ENCODE data around the gene ANKRD9. TPM values are rescaled to one million over a fixed set of nuclear protein-coding genes. Genes with fewer than 3 reads are reported as not detected.

The ANKRD9 gene
- total and polyA plus RNA-seq, 2 donors (not counting 1 experiment from before 2014, with no cell fraction given), result 2.7 to 22.0 TPM

DNA sequence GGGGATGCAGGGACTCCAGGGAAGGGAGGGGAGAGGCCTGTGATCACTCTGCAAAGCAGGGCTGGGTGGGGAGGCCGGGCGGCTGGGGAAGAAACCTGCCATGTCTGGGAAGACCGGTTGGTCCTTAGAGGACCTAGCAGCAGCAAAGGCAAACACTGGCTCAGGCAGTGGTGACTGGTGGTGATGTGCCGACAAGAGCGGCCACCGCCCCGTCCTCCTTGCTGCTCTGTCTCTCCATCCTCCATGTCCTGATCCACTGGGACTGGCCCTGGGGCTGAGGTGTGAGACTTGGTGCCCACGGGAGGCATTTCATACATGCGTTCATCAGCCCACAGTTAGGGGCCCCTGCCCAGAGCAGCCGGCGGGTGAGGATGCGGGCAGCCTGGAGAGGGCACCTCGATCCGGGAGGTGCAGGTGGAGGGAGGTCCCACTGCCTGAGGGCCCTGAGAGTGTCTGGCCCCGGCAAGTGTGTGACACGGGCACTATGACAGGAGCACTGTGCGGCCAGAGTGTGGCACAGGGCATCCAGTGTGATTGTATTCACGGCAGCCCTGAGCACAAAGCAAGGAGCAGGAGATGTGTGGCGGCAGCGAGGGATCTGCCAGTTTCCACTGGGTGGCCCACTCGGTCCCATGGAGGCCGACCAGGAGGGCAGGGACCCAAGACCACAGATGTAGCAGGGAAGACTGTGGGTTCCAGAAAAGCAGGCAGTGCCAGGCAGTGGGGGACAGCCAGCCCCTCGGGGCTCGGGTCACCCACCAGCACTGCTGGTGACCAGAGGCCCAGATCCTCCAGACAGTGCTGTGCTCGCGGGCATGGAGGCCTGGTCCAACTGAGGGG, 13.9 kb downstream of the ANKRD9 start:
- H3K36me3 ChIP-seq (ENCODE audit: control insufficient read depth, insufficient read depth, low read length), result peaks cover 8% of the 10 kb centered on the region
- H3K27me3 ChIP-seq (ENCODE audit: control insufficient read depth, insufficient read depth, low read length), result no peaks in the 10 kb centered on the region
- no peaks in the 10 kb centered on the region for H3K9me3 ChIP-seq (ENCODE audit: control insufficient read depth, insufficient read depth, low read depth, low read length)
- TF ChIP-seq EZH2 (IDR thresholded peaks at IDR 0.05; ENCODE audit: low read length, missing control alignments), result no peak
- TF ChIP-seq, protein P1, sequence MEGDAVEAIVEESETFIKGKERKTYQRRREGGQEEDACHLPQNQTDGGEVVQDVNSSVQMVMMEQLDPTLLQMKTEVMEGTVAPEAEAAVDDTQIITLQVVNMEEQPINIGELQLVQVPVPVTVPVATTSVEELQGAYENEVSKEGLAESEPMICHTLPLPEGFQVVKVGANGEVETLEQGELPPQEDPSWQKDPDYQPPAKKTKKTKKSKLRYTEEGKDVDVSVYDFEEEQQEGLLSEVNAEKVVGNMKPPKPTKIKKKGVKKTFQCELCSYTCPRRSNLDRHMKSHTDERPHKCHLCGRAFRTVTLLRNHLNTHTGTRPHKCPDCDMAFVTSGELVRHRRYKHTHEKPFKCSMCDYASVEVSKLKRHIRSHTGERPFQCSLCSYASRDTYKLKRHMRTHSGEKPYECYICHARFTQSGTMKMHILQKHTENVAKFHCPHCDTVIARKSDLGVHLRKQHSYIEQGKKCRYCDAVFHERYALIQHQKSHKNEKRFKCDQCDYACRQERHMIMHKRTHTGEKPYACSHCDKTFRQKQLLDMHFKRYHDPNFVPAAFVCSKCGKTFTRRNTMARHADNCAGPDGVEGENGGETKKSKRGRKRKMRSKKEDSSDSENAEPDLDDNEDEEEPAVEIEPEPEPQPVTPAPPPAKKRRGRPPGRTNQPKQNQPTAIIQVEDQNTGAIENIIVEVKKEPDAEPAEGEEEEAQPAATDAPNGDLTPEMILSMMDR (conservative IDR thresholded peaks at IDR 0.05 in 1 of 2, IDR thresholded peaks at IDR 0.05 in 1 of 2; ENCODE audit: low read depth in 1 of 2, low read length in 2 of 2), result no peak
- H3K4me1 ChIP-seq (ENCODE audit: control insufficient read depth, extremely low read depth, insufficient read depth, low read length), result no peaks in the 10 kb centered on the region
- H2AFZ ChIP-seq (ENCODE audit: low read length), result no peak overlapping the region
- DNase-seq (ENCODE audit: low read depth in 2 of 2), result no peak
- H3K27ac ChIP-seq (ENCODE audit: insufficient read depth, low read length), result no peak overlapping the region
- H3K79me2 ChIP-seq (ENCODE audit: control insufficient read depth, insufficient read depth, low read length), result no peaks in the 10 kb centered on the region
- H4K20me1 ChIP-seq (ENCODE audit: control insufficient read depth, extremely low read depth, insufficient read depth, low read length), result no peaks in the 10 kb centered on the region
- H3K4me3 ChIP-seq (replicated peaks in 1 of 4; ENCODE audit: control extremely low read depth in 1 of 4, insufficient read depth in 1 of 4, low read depth in 3 of 4, low read length in 4 of 4), result no peak overlapping the region
- no peak overlapping the region for H3K4me2 ChIP-seq (ENCODE audit: extremely low read depth, insufficient read depth, low read length)
- H3K9ac ChIP-seq (ENCODE audit: insufficient read depth, low read length), result no peak overlapping the region

DNA sequence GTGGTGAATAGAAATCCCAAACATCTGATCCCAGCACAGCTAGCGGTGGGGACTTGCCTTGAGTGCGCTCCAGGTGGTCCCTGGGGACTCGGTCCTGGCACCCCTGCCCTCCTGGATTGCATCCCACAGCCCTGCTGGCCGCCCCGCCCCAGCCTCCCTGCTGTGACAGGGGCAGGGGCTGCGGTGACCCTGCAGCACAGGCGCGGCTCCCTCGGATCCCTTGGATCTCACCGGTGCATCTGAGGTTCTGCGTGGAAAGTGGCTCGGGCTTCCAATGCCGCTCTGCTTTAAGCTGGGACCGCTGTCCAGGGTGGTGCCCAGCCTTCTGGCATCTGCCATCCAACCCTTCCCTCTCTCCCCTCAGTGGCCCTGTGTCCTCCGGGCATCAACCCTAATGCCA, 16.0 kb downstream of the ANKRD9 start:
- peaks cover 5% of the 10 kb centered on the region for H3K36me3 ChIP-seq (ENCODE audit: control insufficient read depth, insufficient read depth, low read length)
- no peak overlapping the region for H3K27ac ChIP-seq (ENCODE audit: insufficient read depth, low read length)
- no peaks in the 10 kb centered on the region for H3K9me3 ChIP-seq (ENCODE audit: control insufficient read depth, insufficient read depth, low read depth, low read length)
- H3K9ac ChIP-seq (ENCODE audit: insufficient read depth, low read length), result no peak overlapping the region
- no peaks in the 10 kb centered on the region for H3K27me3 ChIP-seq (ENCODE audit: control insufficient read depth, insufficient read depth, low read length)
- no peaks in the 10 kb centered on the region for H3K4me1 ChIP-seq (ENCODE audit: control insufficient read depth, extremely low read depth, insufficient read depth, low read length)
- no peak overlapping the region for H3K4me3 ChIP-seq (replicated peaks in 1 of 4; ENCODE audit: control extremely low read depth in 1 of 4, insufficient read depth in 1 of 4, low read depth in 3 of 4, low read length in 4 of 4)
- no peak overlapping the region for H3K4me2 ChIP-seq (ENCODE audit: extremely low read depth, insufficient read depth, low read length)
- no peaks in the 10 kb centered on the region for H3K79me2 ChIP-seq (ENCODE audit: control insufficient read depth, insufficient read depth, low read length)
- H2AFZ ChIP-seq (ENCODE audit: low read length), result no peak overlapping the region
- no peak for DNase-seq (ENCODE audit: low read depth in 2 of 2)
- TF ChIP-seq EZH2 (IDR thresholded peaks at IDR 0.05; ENCODE audit: low read length, missing control alignments), result no peak
- TF ChIP-seq, protein P1 (conservative IDR thresholded peaks at IDR 0.05 in 1 of 2, IDR thresholded peaks at IDR 0.05 in 1 of 2; ENCODE audit: low read depth in 1 of 2, low read length in 2 of 2), result no peak
- no peaks in the 10 kb centered on the region for H4K20me1 ChIP-seq (ENCODE audit: control insufficient read depth, extremely low read depth, insufficient read depth, low read length)

DNA sequence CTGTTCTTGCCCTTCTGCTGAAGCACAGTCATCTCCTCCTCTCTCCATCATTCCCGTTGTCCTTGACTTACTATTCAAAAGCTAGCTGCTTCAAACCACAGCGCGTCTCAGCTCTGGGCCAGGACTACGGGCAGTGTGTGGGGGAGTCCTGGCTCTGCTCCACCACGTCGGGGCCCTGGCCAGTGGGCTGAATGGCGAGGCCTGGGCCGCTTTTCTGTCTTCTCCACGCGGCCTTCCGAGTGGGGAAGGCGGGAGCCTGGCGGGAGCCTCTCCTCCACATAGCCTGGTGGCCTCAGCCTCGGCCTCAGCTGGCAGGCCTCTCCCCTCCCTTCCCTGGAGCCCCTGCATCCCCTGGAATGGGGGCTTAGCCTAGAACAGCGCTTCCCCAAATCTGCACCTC, 16.5 kb downstream of the ANKRD9 start:
- Histone ChIP-seq H3K36me3 (ENCODE audit: control insufficient read depth, insufficient read depth, low read length) (peaks cover 1% of the 10 kb centered on the region), H3K4me2 (ENCODE audit: extremely low read depth, insufficient read depth, low read length) (no peak overlapping the region), H3K27me3 (ENCODE audit: control insufficient read depth, insufficient read depth, low read length) (no peaks in the 10 kb centered on the region), H3K4me3 (replicated peaks in 1 of 4; ENCODE audit: control extremely low read depth in 1 of 4, insufficient read depth in 1 of 4, low read depth in 3 of 4, low read length in 4 of 4) (no peak overlapping the region), H4K20me1 (ENCODE audit: control insufficient read depth, extremely low read depth, insufficient read depth, low read length) (no peaks in the 10 kb centered on the region), H3K4me1 (ENCODE audit: control insufficient read depth, extremely low read depth, insufficient read depth, low read length) (no peaks in the 10 kb centered on the region), H2AFZ (ENCODE audit: low read length) (no peak overlapping the region), H3K27ac (ENCODE audit: insufficient read depth, low read length) (no peak overlapping the region), H3K79me2 (ENCODE audit: control insufficient read depth, insufficient read depth, low read length) (no peaks in the 10 kb centered on the region), H3K9me3 (ENCODE audit: control insufficient read depth, insufficient read depth, low read depth, low read length) (no peaks in the 10 kb centered on the region), H3K9ac (ENCODE audit: insufficient read depth, low read length) (no peak overlapping the region)
- TF ChIP-seq, protein P1 (conservative IDR thresholded peaks at IDR 0.05 in 1 of 2, IDR thresholded peaks at IDR 0.05 in 1 of 2; ENCODE audit: low read depth in 1 of 2, low read length in 2 of 2), result no peak
- no peak for TF ChIP-seq EZH2 (IDR thresholded peaks at IDR 0.05; ENCODE audit: low read length, missing control alignments)
- no peak for DNase-seq (ENCODE audit: low read depth in 2 of 2)

Data from fibroblast of lung (primary cell).